Parathyroid adenoma (tissue), 2 donors: ENCODE data around the gene POT1.

Experiments used
- H2AFZ ChIP-seq: fragments of 300-600 bp; sonication (generic); one replicate; pipeline ENCODE4 v1.7.0; 2017; ENCODE audit warnings: antibody characterized with exemption, mild to moderate bottlenecking
- H3K27ac ChIP-seq: fragments of 300-600 bp; sonication (generic); one replicate; pipeline ENCODE4 v1.7.0; 2017
- H3K27me3 ChIP-seq: fragments of 300-600 bp; sonication (generic); one replicate; pipeline ENCODE4 v1.7.0; 2017; ENCODE audit warnings: low read length; ENCODE audit not compliant: control insufficient read depth, insufficient read depth
- H3K36me3 ChIP-seq: fragments of 300-600 bp; sonication (generic); one replicate; pipeline ENCODE4 v1.7.0; 2017; ENCODE audit warnings: low read length; ENCODE audit not compliant: control insufficient read depth, insufficient read depth
- H3K4me1 ChIP-seq: fragments of 300-600 bp; sonication (generic); one replicate; pipeline ENCODE4 v1.7.0; 2017; ENCODE audit warnings: control low read depth
- H3K4me2 ChIP-seq: fragments of 300-600 bp; sonication (generic); one replicate; pipeline ENCODE4 v1.7.0; 2017; ENCODE audit warnings: low read length
- H3K4me3 ChIP-seq: fragments of 300-600 bp; sonication (generic); one replicate; pipeline ENCODE4 v1.7.0; 2017; ENCODE audit warnings: low read depth, low read length
- H3K79me2 ChIP-seq: fragments of 300-600 bp; sonication (generic); one replicate; pipeline ENCODE4 v1.7.0; 2017; ENCODE audit warnings: control low read depth
- H3K9ac ChIP-seq: fragments of 300-600 bp; sonication (generic); one replicate; pipeline ENCODE4 v1.7.0; 2017; ENCODE audit warnings: mild to moderate bottlenecking
- H3K9me3 ChIP-seq: fragments of 300-600 bp; sonication (generic); one replicate; pipeline ENCODE4 v1.7.0; 2017; ENCODE audit warnings: low read length; ENCODE audit not compliant: control insufficient read depth
- TF ChIP-seq, protein P1 (sequence below): fragments of 300-600 bp; sonication (generic); IDR thresholded peaks from one replicate; pipeline ENCODE4 v1.7.0; 2017; ENCODE audit warnings: antibody characterized with exemption, mild to moderate bottlenecking
- donor health status: primary hyperparathyroidism.

Gene POT1

GRCh38 chr7:124808206-124808605, 121.4 kb downstream of the POT1 start:
- no peaks in the 10 kb centered on the region for H3K27me3 ChIP-seq
- no peak overlapping the region for H3K9ac ChIP-seq
- no peak overlapping the region for H2AFZ ChIP-seq
- no peaks in the 10 kb centered on the region for H3K36me3 ChIP-seq
- no peaks in the 10 kb centered on the region for H3K79me2 ChIP-seq
- no peaks in the 10 kb centered on the region for H3K9me3 ChIP-seq
- no peaks in the 10 kb centered on the region for H3K4me1 ChIP-seq
- TF ChIP-seq, protein P1, sequence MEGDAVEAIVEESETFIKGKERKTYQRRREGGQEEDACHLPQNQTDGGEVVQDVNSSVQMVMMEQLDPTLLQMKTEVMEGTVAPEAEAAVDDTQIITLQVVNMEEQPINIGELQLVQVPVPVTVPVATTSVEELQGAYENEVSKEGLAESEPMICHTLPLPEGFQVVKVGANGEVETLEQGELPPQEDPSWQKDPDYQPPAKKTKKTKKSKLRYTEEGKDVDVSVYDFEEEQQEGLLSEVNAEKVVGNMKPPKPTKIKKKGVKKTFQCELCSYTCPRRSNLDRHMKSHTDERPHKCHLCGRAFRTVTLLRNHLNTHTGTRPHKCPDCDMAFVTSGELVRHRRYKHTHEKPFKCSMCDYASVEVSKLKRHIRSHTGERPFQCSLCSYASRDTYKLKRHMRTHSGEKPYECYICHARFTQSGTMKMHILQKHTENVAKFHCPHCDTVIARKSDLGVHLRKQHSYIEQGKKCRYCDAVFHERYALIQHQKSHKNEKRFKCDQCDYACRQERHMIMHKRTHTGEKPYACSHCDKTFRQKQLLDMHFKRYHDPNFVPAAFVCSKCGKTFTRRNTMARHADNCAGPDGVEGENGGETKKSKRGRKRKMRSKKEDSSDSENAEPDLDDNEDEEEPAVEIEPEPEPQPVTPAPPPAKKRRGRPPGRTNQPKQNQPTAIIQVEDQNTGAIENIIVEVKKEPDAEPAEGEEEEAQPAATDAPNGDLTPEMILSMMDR = no peak
- H3K4me2 ChIP-seq = no peak overlapping the region
- no peak overlapping the region for H3K4me3 ChIP-seq
- H3K27ac ChIP-seq = no peak overlapping the region

GRCh38 chr7:124801330-124801895, 128.2 kb downstream of the POT1 start:
- no peaks in the 10 kb centered on the region for H3K79me2 ChIP-seq
- H3K27ac ChIP-seq = no peak overlapping the region
- no peaks in the 10 kb centered on the region for H3K9me3 ChIP-seq
- TF ChIP-seq, protein P1 = no peak
- H3K4me1 ChIP-seq = no peaks in the 10 kb centered on the region
- no peak overlapping the region for H2AFZ ChIP-seq
- H3K9ac ChIP-seq = no peak overlapping the region
- no peaks in the 10 kb centered on the region for H3K27me3 ChIP-seq
- H3K36me3 ChIP-seq = no peaks in the 10 kb centered on the region
- H3K4me2 ChIP-seq = no peak overlapping the region
- no peak overlapping the region for H3K4me3 ChIP-seq

DNA sequence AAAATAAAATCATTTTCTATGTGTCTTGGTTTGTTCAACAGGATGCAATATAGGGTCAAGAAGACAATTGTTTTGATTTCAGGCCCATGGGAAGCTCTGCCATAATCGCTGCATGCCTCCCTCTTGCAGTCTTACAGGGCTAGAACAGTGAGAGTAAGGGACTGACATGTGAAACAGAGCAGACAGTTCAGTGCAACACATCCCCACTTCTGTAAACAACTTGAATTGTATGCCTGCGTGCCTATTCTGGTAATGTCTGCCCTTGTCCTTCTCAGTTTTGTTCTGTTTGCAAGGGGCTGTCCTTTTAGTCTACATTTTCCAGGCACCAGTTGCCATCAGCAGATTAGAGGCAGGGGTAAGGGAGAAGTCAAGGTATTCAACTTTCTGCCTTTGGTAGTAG, 129.2 kb downstream of the POT1 start:
- Histone ChIP-seq H3K4me1 (no peaks in the 10 kb centered on the region), H3K4me3 (no peak overlapping the region), H3K4me2 (no peak overlapping the region), H3K27me3 (no peaks in the 10 kb centered on the region), H3K79me2 (no peaks in the 10 kb centered on the region), H3K36me3 (no peaks in the 10 kb centered on the region), H3K27ac (no peak overlapping the region), H3K9ac (no peak overlapping the region), H2AFZ (no peak overlapping the region), H3K9me3 (no peaks in the 10 kb centered on the region)
- TF ChIP-seq, protein P1 = no peak

DNA sequence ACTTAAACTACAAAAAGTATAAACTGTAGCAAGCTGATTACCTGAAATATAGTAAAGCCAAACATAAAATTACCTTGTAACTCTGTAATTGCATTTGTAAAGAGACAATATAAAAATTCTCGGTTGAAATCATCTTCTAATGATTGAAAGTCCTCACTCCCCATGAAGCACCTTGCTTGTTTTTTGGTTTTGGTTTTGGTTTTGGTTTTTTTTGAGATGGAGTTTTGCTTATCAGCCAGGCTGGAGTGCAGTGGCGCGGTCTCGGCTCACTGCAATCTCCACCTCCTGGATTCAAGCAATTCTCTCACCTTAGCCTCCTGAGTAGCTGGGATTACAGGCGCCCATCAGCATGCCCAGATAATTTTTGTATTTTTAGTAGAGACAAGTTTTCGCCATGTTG, 130.2 kb downstream of the POT1 start:
- no peak overlapping the region for H3K27ac ChIP-seq
- H3K4me2 ChIP-seq = no peak overlapping the region
- H3K4me3 ChIP-seq = no peak overlapping the region
- H3K79me2 ChIP-seq = no peaks in the 10 kb centered on the region
- TF ChIP-seq, protein P1 = no peak
- no peaks in the 10 kb centered on the region for H3K36me3 ChIP-seq
- no peaks in the 10 kb centered on the region for H3K9me3 ChIP-seq
- no peaks in the 10 kb centered on the region for H3K27me3 ChIP-seq
- no peak overlapping the region for H3K9ac ChIP-seq
- H3K4me1 ChIP-seq = no peaks in the 10 kb centered on the region
- H2AFZ ChIP-seq = no peak overlapping the region

DNA sequence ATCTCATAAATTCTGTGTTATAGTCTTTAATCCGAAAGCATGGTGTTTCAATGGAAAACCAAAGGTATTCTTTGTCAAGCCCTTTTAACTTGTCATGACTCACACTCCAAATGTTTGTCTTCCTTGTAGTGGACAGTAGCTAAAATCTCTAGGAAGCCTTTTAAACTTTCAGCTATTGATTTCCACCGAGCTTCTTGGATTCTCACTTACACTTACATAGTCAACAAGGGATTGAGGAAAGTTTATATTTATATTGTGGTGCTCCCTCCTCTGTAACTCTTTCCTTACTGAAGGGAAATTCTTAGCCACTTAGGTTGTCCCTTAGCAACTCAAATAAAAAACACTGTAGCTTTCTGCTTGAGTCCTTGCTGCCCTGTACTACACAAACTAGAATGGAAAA, 132.9 kb downstream of the POT1 start:
- no peak overlapping the region for H3K4me3 ChIP-seq
- H3K79me2 ChIP-seq = no peaks in the 10 kb centered on the region
- H3K36me3 ChIP-seq = no peaks in the 10 kb centered on the region
- TF ChIP-seq, protein P1 = no peak
- no peaks in the 10 kb centered on the region for H3K4me1 ChIP-seq
- no peak overlapping the region for H2AFZ ChIP-seq
- H3K4me2 ChIP-seq = no peak overlapping the region
- H3K27me3 ChIP-seq = no peaks in the 10 kb centered on the region
- no peak overlapping the region for H3K9ac ChIP-seq
- H3K9me3 ChIP-seq = no peaks in the 10 kb centered on the region
- H3K27ac ChIP-seq = no peak overlapping the region
